SK-N-SH (cell line): ENCODE measurements around the gene TSSK2. TPM values are rescaled to one million over a fixed set of nuclear protein-coding genes. Genes with fewer than 3 reads are reported as not detected.

ENCODE experiments used
- CTCF ChIA-PET: fragments of 300-600, 350-600 bp; formaldehyde crosslinking; extraction: SDS; loops from one replicate; lab custom pipeline; 2021; lab: Yijun Ruan, JAX
- POLR2A ChIA-PET: fragments of 350-600 bp; sonication (Branson Sonifier 250); formaldehyde crosslinking; extraction: SDS; loops from one replicate; lab custom pipeline; 2020; ENCODE audit warnings: antibody characterized with exemption, inconsistent platforms; lab: Yijun Ruan, JAX
- DNase-seq: peaks from one replicate; pipeline ENCODE4 v3.0.0; 2012
- H2AFZ ChIP-seq: fragments of 200-600 bp; sonication (generic); 2 replicates; pipeline ENCODE4 v1.8.1; 2016; ENCODE audit warnings: antibody characterized with exemption, mild to moderate bottlenecking, low read depth
- H3F3A ChIP-seq: fragments of 200-600 bp; sonication (generic); replicated peaks from 2 replicates; pipeline ENCODE3; 2016; ENCODE audit warnings: antibody characterized with exemption, mild to moderate bottlenecking; ENCODE audit not compliant: insufficient read depth
- H3K27ac ChIP-seq, 2 experiments: fragments of 200-500 bp in 1 of 2; fragments of 200-600 bp in 1 of 2; sonication (Bioruptor generic) in 1 of 2; sonication (generic), shearing (Covaris generic) in 1 of 2; 2 replicates each; pipeline versions ENCODE4 v1.5.1 to v1.6.1; 2014 to 2016; ENCODE audit warnings: low read depth in 2 of 2, inconsistent platforms in 1 of 2, low read length in 1 of 2, mild to moderate bottlenecking in 1 of 2, mixed read lengths in 1 of 2
- H3K27me3 ChIP-seq: fragments of 200-600 bp; sonication (generic), shearing (Covaris generic); 2 replicates; pipeline ENCODE4 v1.6.1; 2016; ENCODE audit warnings: mixed run types; ENCODE audit not compliant: insufficient read depth
- H3K36me3 ChIP-seq, 2 experiments: fragments of 200-500 bp in 1 of 2; fragments of 200-600 bp in 1 of 2; sonication (Bioruptor generic) in 1 of 2; sonication (generic) in 1 of 2; replicated peaks in 1 of 2; 2 replicates each; pipeline versions ENCODE3 to v1.5.1; 2014 to 2016; ENCODE audit warnings: low read length in 1 of 2, mild to moderate bottlenecking in 1 of 2; ENCODE audit not compliant: insufficient read depth in 2 of 2, control insufficient read depth in 1 of 2
- H3K4me1 ChIP-seq, 2 experiments: fragments of 200-500 bp in 1 of 2; fragments of 200-600 bp in 1 of 2; sonication (Bioruptor generic) in 1 of 2; sonication (generic), shearing (Covaris generic) in 1 of 2; 2 replicates each; pipeline versions ENCODE4 v1.5.1 to v1.6.1; 2014 to 2016; ENCODE audit warnings: low read depth in 1 of 2, low read length in 1 of 2, mixed run types in 1 of 2; ENCODE audit not compliant: insufficient read depth in 2 of 2, control insufficient read depth in 1 of 2
- H3K4me2 ChIP-seq: fragments of 200-600 bp; sonication (generic), shearing (Covaris generic); 2 replicates; pipeline ENCODE4 v1.6.1; 2017; ENCODE audit warnings: mixed run types
- H3K4me3 ChIP-seq, 2 experiments: fragments of 200-500 bp in 1 of 2; fragments of 200-600 bp in 1 of 2; sonication (Bioruptor generic) in 1 of 2; sonication (generic), shearing (Covaris generic) in 1 of 2; 2 replicates each; pipeline versions ENCODE4 v1.5.1 to v1.8.1; 2014 to 2016; ENCODE audit warnings: low read depth in 2 of 2, inconsistent platforms in 1 of 2, low read length in 1 of 2, mild to moderate bottlenecking in 1 of 2, mixed read lengths in 1 of 2, moderate library complexity in 1 of 2
- H3K79me2 ChIP-seq: fragments of 200-600 bp; sonication (generic); 2 replicates; pipeline ENCODE4 v1.8.1; 2017; ENCODE audit warnings: mild to moderate bottlenecking; ENCODE audit not compliant: insufficient read depth
- H3K9ac ChIP-seq: fragments of 200-600 bp; sonication (generic); 2 replicates; pipeline ENCODE4 v1.6.1; 2017; ENCODE audit warnings: mixed run types
- H3K9me2 ChIP-seq: fragments of 200-600 bp; sonication (generic); 2 replicates; pipeline ENCODE4 v1.6.1; 2017; ENCODE audit warnings: mixed run types
- H3K9me3 ChIP-seq: fragments of 200-600 bp; sonication (generic); 2 replicates; pipeline ENCODE4 v1.6.1; 2017; ENCODE audit warnings: mixed run types, mild to moderate bottlenecking, moderate library complexity
- H4K20me1 ChIP-seq: fragments of 200-600 bp; sonication (generic); 2 replicates; pipeline ENCODE4 v1.6.1; 2017; ENCODE audit warnings: mild to moderate bottlenecking, mixed run types; ENCODE audit not compliant: insufficient read depth
- ELF1 ChIP-seq: IDR thresholded peaks from 2 replicates; pipeline ENCODE4 v1.4.0; 2012
- FOSL2 ChIP-seq: IDR thresholded peaks from 2 replicates; pipeline ENCODE4 v1.4.0; 2012; ENCODE audit warnings: low read depth, mild to moderate bottlenecking, moderate library complexity, borderline replicate concordance
- GABPA ChIP-seq: IDR thresholded peaks from 2 replicates; pipeline ENCODE4 v1.4.0; 2012; ENCODE audit warnings: low read depth, mild to moderate bottlenecking
- GATA2 ChIP-seq: sonication (generic); formaldehyde crosslinking; IDR thresholded peaks from 2 replicates; pipeline ENCODE4 v1.5.0; 2020; ENCODE audit warnings: mild to moderate bottlenecking, missing genetic modification reagents
- JUND ChIP-seq: IDR thresholded peaks from 2 replicates; pipeline ENCODE4 v1.4.0; 2012
- NFIC ChIP-seq: IDR thresholded peaks from 2 replicates; pipeline ENCODE4 v1.4.0; 2012; ENCODE audit warnings: borderline replicate concordance
- RAD21 ChIP-seq: IDR thresholded peaks from 2 replicates; pipeline ENCODE4 v1.6.1; 2012; ENCODE audit warnings: mild to moderate bottlenecking, low read length
- RCOR1 ChIP-seq: fragments of 150-350 bp; IDR thresholded peaks from 2 replicates; pipeline ENCODE4 v1.6.1; 2017; ENCODE audit warnings: antibody characterized with exemption, low read length
- RFX5 ChIP-seq: IDR thresholded peaks from 2 replicates; pipeline ENCODE4 v1.6.1; 2012; ENCODE audit warnings: mild to moderate bottlenecking, improper control_type of control experiment, low read length
- RXRA ChIP-seq: IDR thresholded peaks from 2 replicates; pipeline ENCODE4 v1.4.0; 2012; ENCODE audit warnings: low read depth, mild to moderate bottlenecking, borderline replicate concordance
- YY1 ChIP-seq: IDR thresholded peaks from 2 replicates; pipeline ENCODE4 v1.4.0; 2012; ENCODE audit warnings: low read depth, mild to moderate bottlenecking
- WGBS: methylation state at CpG from one replicate; pipeline ENCODE4 v1.1.6; 2017; ENCODE audit warnings: low lambda C conversion rate; 5-methylcytosine and 5-hydroxymethylcytosine counted together
- polyA plus RNA-seq, 3 experiments: library from polyadenylated mRNA; depleted of rRNA; stranded (reverse); fragments of >200 nt; gene quantifications; 2 replicates each; pipeline ENCODE4 v1.2.3, GENCODE V29; 2012
- TF ChIP-seq, protein P1 (sequence below): fragments of 150-350 bp; IDR thresholded peaks from 2 replicates; pipeline ENCODE4 v1.6.1; 2017; ENCODE audit warnings: antibody characterized with exemption, low read length, low read depth, borderline replicate concordance
- TF ChIP-seq, protein P2 (sequence below): IDR thresholded peaks from 2 replicates; pipeline ENCODE4 v1.6.1; 2012; ENCODE audit warnings: mild to moderate bottlenecking, low read depth, low read length, moderate library complexity
- TF ChIP-seq, protein P3 (sequence below): IDR thresholded peaks from 2 replicates; pipeline ENCODE4 v1.4.0; 2012; ENCODE audit warnings: low read depth, borderline replicate concordance
- TF ChIP-seq, protein P4 (sequence below): fragments of 200-600 bp; sonication (generic); IDR thresholded peaks from 2 replicates; pipeline ENCODE4 v1.6.1; 2017; ENCODE audit warnings: antibody characterized with exemption, mild to moderate bottlenecking, moderate library complexity

The TSSK2 gene
- polyA plus RNA-seq, 1 of the 3 experiments (the other 2 are of a cell fraction) = not detected

DNA sequence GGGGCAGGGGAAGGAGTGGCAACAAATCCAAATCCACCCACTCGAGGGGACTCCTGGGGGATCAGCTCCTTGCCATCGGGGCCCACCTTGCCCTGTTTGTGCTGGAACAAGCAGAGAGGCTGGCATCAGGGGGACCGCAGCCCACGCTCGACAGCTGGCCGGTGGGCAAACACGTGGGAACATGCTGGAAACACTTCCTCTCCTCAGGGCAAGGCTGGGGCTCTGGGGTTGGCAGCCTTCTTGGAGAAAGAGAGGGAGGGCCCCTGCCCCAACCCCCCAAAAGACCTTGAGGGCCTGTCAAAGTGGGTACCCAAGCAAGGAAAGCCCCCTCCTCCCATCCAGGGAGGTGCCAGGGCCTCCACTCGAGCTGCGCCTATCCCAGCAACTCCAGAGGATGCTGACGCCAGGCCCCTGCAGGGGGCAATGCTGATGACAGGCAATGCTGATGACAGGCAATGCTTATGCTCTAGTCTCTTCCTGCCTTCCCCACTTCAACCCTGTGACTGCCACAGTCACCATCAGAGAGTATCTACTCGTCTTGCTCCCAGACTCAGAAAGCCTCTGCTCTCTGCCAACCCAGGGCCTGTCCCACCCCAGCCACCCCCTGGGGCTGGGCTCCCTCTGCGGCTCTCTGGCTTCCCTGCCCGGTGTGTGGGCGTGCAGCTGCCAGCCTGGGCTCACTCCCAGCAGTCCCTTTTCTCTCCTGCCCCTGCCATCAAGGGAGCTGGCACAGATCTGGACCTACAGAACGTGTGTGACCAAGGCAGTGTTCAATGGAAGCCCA, 7.3 kb downstream of the TSSK2 start:
- no peaks in the 10 kb centered on the region for H3F3A ChIP-seq
- no peak overlapping the region for H3K4me3 ChIP-seq
- H3K27ac ChIP-seq = no peak overlapping the region
- no peaks in the 10 kb centered on the region for H3K9me3 ChIP-seq
- H3K4me2 ChIP-seq = no peak overlapping the region
- H3K9ac ChIP-seq = no peak overlapping the region
- TF ChIP-seq, protein P1, sequence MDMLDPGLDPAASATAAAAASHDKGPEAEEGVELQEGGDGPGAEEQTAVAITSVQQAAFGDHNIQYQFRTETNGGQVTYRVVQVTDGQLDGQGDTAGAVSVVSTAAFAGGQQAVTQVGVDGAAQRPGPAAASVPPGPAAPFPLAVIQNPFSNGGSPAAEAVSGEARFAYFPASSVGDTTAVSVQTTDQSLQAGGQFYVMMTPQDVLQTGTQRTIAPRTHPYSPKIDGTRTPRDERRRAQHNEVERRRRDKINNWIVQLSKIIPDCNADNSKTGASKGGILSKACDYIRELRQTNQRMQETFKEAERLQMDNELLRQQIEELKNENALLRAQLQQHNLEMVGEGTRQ = no peak
- TF ChIP-seq YY1 (no peak), GATA2 (CRISPR knock-in tag) (no peak), RXRA (no peak), RCOR1 (no peak), ELF1 (no peak), JUND (no peak), RFX5 (no peak), FOSL2 (no peak), NFIC (no peak), RAD21 (no peak), GABPA (no peak)
- TF ChIP-seq, protein P2, sequence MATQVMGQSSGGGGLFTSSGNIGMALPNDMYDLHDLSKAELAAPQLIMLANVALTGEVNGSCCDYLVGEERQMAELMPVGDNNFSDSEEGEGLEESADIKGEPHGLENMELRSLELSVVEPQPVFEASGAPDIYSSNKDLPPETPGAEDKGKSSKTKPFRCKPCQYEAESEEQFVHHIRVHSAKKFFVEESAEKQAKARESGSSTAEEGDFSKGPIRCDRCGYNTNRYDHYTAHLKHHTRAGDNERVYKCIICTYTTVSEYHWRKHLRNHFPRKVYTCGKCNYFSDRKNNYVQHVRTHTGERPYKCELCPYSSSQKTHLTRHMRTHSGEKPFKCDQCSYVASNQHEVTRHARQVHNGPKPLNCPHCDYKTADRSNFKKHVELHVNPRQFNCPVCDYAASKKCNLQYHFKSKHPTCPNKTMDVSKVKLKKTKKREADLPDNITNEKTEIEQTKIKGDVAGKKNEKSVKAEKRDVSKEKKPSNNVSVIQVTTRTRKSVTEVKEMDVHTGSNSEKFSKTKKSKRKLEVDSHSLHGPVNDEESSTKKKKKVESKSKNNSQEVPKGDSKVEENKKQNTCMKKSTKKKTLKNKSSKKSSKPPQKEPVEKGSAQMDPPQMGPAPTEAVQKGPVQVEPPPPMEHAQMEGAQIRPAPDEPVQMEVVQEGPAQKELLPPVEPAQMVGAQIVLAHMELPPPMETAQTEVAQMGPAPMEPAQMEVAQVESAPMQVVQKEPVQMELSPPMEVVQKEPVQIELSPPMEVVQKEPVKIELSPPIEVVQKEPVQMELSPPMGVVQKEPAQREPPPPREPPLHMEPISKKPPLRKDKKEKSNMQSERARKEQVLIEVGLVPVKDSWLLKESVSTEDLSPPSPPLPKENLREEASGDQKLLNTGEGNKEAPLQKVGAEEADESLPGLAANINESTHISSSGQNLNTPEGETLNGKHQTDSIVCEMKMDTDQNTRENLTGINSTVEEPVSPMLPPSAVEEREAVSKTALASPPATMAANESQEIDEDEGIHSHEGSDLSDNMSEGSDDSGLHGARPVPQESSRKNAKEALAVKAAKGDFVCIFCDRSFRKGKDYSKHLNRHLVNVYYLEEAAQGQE = no peak
- TF ChIP-seq, protein P3, sequence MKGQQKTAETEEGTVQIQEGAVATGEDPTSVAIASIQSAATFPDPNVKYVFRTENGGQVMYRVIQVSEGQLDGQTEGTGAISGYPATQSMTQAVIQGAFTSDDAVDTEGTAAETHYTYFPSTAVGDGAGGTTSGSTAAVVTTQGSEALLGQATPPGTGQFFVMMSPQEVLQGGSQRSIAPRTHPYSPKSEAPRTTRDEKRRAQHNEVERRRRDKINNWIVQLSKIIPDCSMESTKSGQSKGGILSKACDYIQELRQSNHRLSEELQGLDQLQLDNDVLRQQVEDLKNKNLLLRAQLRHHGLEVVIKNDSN = no peak
- TF ChIP-seq, protein P4, sequence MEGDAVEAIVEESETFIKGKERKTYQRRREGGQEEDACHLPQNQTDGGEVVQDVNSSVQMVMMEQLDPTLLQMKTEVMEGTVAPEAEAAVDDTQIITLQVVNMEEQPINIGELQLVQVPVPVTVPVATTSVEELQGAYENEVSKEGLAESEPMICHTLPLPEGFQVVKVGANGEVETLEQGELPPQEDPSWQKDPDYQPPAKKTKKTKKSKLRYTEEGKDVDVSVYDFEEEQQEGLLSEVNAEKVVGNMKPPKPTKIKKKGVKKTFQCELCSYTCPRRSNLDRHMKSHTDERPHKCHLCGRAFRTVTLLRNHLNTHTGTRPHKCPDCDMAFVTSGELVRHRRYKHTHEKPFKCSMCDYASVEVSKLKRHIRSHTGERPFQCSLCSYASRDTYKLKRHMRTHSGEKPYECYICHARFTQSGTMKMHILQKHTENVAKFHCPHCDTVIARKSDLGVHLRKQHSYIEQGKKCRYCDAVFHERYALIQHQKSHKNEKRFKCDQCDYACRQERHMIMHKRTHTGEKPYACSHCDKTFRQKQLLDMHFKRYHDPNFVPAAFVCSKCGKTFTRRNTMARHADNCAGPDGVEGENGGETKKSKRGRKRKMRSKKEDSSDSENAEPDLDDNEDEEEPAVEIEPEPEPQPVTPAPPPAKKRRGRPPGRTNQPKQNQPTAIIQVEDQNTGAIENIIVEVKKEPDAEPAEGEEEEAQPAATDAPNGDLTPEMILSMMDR = no peak
- ChIA-PET POLR2A (no interaction called here), CTCF (no interaction called here)
- no peaks in the 10 kb centered on the region for H3K27me3 ChIP-seq
- peaks cover 16% of the 10 kb centered on the region for H3K79me2 ChIP-seq
- no peak overlapping the region for H2AFZ ChIP-seq
- H3K36me3 ChIP-seq = peaks cover 18 to 75% of the 10 kb centered on the region in 2 experiments
- no peak for DNase-seq
- H3K9me2 ChIP-seq = no peaks in the 10 kb centered on the region
- H3K4me1 ChIP-seq = peaks cover 2 to 4% of the 10 kb centered on the region in 2 experiments; a peak in 3 of 4 replicates
- no peaks in the 10 kb centered on the region for H4K20me1 ChIP-seq
- WGBS = 89% methylated on average over 6 of the region's 15 CpGs
